ENCODE data around the gene KDM6B.

- TF ChIP-seq, protein P1, sequence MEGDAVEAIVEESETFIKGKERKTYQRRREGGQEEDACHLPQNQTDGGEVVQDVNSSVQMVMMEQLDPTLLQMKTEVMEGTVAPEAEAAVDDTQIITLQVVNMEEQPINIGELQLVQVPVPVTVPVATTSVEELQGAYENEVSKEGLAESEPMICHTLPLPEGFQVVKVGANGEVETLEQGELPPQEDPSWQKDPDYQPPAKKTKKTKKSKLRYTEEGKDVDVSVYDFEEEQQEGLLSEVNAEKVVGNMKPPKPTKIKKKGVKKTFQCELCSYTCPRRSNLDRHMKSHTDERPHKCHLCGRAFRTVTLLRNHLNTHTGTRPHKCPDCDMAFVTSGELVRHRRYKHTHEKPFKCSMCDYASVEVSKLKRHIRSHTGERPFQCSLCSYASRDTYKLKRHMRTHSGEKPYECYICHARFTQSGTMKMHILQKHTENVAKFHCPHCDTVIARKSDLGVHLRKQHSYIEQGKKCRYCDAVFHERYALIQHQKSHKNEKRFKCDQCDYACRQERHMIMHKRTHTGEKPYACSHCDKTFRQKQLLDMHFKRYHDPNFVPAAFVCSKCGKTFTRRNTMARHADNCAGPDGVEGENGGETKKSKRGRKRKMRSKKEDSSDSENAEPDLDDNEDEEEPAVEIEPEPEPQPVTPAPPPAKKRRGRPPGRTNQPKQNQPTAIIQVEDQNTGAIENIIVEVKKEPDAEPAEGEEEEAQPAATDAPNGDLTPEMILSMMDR (IDR thresholded peaks at IDR 0.05; ENCODE audit: insufficient read depth, low read length): no peak
- TF ChIP-seq, protein P2, sequence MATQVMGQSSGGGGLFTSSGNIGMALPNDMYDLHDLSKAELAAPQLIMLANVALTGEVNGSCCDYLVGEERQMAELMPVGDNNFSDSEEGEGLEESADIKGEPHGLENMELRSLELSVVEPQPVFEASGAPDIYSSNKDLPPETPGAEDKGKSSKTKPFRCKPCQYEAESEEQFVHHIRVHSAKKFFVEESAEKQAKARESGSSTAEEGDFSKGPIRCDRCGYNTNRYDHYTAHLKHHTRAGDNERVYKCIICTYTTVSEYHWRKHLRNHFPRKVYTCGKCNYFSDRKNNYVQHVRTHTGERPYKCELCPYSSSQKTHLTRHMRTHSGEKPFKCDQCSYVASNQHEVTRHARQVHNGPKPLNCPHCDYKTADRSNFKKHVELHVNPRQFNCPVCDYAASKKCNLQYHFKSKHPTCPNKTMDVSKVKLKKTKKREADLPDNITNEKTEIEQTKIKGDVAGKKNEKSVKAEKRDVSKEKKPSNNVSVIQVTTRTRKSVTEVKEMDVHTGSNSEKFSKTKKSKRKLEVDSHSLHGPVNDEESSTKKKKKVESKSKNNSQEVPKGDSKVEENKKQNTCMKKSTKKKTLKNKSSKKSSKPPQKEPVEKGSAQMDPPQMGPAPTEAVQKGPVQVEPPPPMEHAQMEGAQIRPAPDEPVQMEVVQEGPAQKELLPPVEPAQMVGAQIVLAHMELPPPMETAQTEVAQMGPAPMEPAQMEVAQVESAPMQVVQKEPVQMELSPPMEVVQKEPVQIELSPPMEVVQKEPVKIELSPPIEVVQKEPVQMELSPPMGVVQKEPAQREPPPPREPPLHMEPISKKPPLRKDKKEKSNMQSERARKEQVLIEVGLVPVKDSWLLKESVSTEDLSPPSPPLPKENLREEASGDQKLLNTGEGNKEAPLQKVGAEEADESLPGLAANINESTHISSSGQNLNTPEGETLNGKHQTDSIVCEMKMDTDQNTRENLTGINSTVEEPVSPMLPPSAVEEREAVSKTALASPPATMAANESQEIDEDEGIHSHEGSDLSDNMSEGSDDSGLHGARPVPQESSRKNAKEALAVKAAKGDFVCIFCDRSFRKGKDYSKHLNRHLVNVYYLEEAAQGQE (IDR thresholded peaks at IDR 0.05; ENCODE audit: insufficient replicate concordance, low read depth): no peak
- TF ChIP-seq SPI1 (IDR thresholded peaks at IDR 0.05; ENCODE audit: borderline replicate concordance, low read depth): no peak
- TF ChIP-seq POLR2AphosphoS5 (IDR thresholded peaks at IDR 0.05; ENCODE audit: low read depth): no peak
- no peak for TF ChIP-seq GABPA (IDR thresholded peaks at IDR 0.05; ENCODE audit: low read depth)
Observed at GRCh38 chr17:7850701-7851437, 16.9 kb downstream of the KDM6B start.
